MV-4-11 (cell line): ENCODE measurements around the gene FABP1.

Experiments
- DNase-seq: peaks from one replicate; lab custom pipeline; 2025; lab: John Stamatoyannopoulos, UW

FABP1 gene

DNA sequence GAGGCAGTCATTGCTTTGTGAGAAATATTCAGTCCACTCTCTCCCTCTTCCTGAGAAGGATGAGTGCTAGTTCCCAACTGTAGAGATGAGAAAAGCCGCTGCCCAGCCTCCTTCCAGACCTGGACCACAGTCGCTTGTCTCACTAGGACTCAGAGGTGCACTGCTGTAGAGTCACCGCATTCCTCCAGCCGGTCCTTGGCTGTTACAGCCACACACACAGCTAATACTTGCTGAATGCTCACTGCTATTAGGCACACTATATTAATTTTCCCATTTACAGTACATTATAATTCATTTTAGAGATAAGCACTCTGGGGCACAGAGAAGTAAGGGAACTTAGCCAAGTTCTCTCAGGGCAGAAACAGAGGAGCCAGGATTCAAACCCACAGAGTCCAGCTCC is 10.0 kb upstream of the FABP1 start:
- DNase-seq, result no peak

- DNase-seq, result no peak
These were observed 9.0 kb upstream of the FABP1 start for GRCh38 chr2:88136817-88137216.

- no peak for DNase-seq
These were observed 6.0 kb upstream of the FABP1 start for GRCh38 chr2:88133875-88134274.

DNA sequence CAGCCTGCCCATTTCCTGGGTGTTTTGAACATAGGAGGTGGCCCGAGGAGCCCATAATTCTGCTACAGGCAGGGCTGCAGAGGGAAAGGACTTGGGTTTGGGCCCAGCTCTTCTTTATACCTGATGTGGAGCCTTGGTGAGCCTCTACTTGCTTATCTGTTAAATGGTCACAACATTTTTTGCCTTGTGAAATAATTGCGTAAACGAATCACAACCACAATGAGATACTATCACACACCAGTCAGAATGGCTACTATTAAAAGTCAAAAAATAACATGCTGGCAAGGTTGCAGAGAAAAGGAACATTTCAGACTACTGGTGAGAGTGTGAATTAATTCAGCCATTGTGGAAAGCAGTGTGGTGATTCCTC is 4.1 kb upstream of the FABP1 start:
- DNase-seq, result no peak

DNA sequence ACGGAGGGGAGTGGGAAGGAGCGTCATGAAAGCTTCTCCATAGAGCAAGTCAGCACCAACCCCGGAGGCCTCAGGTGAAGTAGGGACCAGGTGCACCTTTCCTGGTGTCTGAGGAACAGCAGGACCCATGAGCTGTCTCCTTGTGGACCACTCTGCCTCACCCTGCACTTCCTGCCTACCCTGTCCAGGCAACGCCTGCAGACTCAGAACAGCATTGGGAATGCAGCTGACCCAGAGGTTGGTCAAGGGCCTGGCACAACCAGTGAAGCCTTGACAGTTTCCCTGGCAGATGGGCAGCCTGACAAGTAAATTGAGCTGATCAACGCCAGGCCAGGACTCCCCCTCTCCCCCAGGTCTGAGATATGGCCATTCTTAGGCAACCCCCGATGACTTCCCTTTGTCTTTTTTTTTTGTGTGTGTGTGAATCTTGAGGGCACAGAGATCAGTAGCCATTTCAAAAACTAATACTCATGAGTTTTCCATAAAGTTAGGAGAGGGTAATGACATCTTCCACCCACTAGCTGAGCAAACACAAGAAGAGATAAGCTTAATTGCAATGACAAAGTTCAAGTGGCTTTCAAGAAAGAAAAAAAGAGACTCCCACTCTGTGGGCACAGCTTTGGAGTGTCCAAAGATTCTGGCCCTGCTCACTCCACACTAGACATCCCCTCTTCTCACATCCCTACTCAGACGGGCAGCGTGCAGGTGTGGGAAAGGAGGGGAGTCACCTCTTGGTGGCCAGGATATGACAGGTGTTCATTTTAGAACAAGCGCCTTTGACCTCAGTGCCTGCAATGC is 3.5 kb upstream of the FABP1 start:
- no peak for DNase-seq

DNA sequence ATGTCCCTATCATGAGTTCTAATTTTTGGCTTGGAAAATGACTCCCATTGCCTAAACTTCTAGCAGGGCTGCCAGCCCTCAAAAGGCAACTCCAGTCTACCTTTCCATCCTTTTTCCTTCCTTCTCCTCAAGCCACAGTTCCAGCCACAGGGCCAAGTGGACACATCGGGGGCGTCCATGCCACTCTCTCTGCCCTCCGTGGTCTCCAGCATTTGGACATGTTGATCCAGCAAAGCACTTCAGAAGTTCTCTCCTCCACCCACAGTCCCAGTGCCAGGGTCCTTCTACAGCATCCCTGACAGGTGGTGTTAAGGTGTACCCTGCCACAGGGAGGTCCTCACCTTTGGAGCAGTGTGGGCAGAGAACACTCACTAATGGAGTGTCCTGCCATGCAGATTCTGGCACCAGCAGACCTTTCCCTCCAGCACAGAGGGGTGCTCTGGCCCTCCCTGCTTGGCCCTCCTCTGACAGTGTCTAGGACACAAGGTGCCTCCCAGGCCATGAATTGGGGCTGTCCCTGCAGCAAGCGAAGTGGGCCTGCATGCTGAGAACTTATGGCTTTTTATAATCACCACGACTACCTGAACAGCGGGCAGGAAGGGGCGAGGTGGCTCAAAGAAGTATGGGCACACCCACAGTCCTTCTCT is 1.6 kb upstream of the FABP1 start:
- no peak for DNase-seq

GRCh38 chr2:88128654-88129312 is 921 bp upstream of the FABP1 start:
- DNase-seq, result no peak

- DNase-seq, result no peak
These were observed 299 bp downstream of the FABP1 start for GRCh38 chr2:88127638-88127887.

DNA sequence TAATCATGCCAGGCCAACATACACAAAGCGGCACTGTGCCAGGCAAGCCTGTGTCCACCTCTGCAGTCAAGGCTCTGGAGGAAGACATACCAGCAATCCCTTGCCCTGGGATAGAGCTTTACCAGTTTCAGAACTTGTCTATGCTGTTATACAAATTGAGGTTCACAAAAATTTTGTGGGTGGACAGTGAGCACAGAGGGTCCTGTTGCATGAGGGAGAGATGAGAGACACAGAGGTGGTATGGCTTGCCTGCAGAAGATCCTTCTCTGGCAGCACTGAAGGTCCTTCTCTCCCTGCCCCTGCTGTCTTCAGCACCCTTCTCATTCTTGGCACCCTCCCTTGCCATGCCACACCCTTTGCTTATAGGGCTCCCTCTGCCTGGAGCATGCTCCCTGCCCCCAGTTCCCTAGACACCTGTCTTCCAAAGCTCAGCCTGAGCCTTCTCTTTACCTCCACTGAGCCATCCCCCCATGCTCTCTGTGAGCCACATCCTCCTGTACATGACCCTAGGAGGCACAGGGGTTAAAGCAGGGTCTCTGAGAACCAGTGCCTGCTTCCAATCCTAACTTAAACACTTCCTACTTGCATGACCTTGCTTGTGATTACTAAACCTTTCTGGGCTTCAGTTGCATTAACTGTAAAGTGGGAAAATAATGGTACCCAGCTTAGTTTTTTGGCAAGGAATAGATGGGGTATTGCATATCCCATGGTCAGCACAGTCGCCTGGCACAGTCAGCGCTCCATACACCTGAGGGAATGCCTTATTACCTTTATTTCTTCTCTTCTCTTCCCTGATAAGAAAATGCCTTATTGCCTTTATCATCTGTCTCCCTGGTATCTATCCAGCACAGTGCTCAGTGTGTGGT is 857 bp downstream of the FABP1 start:
- DNase-seq, result no peak

GRCh38 chr2:88125924-88126771 is 1.7 kb downstream of the FABP1 start:
- no peak for DNase-seq

DNA sequence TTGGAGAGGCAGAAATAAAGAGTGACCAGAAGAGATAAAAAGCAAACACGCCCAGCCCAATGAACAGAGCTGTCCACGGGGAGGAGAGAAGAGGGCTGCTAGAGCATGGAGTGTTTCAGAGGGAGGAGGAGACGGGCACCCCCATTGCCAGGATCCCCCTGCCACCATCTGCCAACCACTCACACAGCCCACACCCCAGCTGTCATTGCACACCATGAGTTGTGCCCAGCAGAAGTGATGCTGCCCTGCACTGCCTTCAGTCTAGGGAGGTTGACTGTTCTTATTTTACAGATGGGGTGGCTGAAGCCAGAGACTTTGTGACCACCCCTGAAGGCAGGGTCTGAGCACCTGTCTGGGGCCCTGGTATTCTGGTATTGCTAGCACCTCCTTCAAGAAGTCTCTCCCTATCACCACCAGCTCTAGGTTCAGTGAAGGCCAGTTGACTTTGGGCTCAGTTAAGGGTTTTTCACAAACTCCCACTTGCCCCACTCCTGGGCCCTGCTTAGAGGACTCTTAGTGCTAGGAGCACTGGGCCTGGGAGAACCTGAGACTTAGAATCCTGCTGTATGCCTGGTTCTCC is 2.4 kb downstream of the FABP1 start:
- DNase-seq, result no peak

DNA sequence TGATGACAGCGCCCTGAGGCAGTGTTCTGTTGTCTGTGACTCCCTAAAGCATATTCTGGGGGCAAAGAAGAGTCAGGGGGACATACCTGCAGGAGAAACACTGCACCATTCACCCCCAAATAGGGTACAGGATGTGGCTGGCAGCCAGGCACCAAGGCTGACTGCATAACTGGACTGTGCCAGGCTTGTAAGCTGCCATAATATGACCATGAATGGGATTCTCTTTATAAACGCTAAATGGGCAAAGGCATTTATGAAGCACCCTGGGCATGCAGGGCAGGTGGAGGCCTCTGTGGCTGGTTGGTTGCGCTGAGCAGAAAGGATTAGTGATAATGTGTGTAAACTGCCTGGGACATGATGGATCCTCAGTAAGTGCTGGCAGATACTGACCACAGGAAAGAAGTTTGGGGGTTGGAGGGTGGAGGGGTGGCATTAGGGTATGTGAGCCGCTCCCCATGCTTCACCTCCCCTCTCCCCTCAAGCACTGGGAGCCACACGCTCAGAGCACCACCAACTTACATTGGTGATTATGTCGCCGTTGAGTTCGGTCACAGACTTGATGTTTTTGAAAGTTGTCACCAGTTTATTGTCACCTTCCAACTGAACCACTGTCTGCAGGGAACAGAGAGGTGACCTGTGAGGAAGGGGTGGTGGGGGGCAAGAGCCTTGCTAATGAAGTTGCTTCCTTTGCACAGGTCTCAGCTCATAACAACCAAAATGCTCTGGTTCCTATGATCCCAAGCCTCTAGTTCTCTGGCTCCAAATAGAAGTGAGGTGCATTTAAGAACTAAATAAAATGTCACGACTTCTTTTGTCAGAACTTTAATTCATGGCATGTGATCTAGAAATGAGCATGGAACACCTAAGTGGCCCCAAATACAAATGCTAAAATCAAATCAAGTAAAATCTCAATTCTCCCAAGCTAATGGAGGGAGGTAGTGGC is 3.6 kb downstream of the FABP1 start:
- DNase-seq, result no peak

- no peak for DNase-seq
These were observed 4.5 kb downstream of the FABP1 start for GRCh38 chr2:88123164-88123974.

- no peak for DNase-seq
These were observed 5.5 kb downstream of the FABP1 start for GRCh38 chr2:88122141-88122884.

- no peak for DNase-seq
These were observed 6.2 kb downstream of the FABP1 start for GRCh38 chr2:88121678-88122077.

DNA sequence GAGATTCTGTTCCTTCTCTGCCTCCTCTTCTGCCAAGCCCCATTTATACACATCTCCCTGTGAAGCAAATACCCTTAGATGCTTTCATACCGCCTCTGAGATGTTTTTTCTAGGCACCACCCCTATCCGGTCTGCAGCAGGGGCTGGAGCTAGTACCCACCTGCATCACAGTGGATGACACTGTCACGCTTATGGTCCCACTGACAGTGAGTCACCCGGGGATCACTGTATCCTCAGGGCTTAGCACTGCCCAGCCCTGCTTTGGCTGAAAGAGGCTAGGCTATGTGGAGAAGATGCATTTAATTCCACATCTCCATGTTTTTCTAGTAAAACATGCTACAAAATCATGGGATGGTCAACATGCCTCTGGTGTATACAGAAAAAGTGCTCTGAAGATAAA is 9.9 kb downstream of the FABP1 start:
- DNase-seq, result no peak

GRCh38 chr2:88116669-88117432 is 11.0 kb downstream of the FABP1 start:
- DNase-seq, result no peak
